Liver (tissue), 9 donors: ENCODE results near the gene CPA5. TPM values are rescaled to one million over a fixed set of nuclear protein-coding genes. Genes with fewer than 3 reads are reported as not detected.

Experiments
- DNase-seq: peaks from one replicate; pipeline ENCODE4 v3.0.0-alpha.2; 2017; ENCODE audit warnings: low spot score
- H3K27ac ChIP-seq, 2 donors: one replicate each; pipeline ENCODE4 v1.7.0; 2013; ENCODE audit warnings: inconsistent platforms in 2 of 2, low read length in 2 of 2, control low read depth in 1 of 2, low read depth in 1 of 2, mild to moderate bottlenecking in 1 of 2
- H3K27me3 ChIP-seq, 4 donors: one replicate each; pipeline versions ENCODE4 v1.6.1 to v1.7.0; 2013; ENCODE audit warnings: low read length in 3 of 4, inconsistent platforms in 1 of 4, mild to moderate bottlenecking in 1 of 4, moderate library complexity in 1 of 4; ENCODE audit not compliant: control insufficient read depth in 4 of 4, insufficient read depth in 4 of 4
- H3K36me3 ChIP-seq, 4 donors: one replicate each; pipeline versions ENCODE4 v1.6.1 to v1.7.0; 2013; ENCODE audit warnings: low read length in 3 of 4, mild to moderate bottlenecking in 3 of 4, low read depth in 1 of 4, moderate library complexity in 1 of 4; ENCODE audit not compliant: control insufficient read depth in 4 of 4, insufficient read depth in 3 of 4
- H3K4me1 ChIP-seq, 4 donors: one replicate each; pipeline versions ENCODE4 v1.6.1 to v1.7.0; 2013; ENCODE audit warnings: low read length in 3 of 4, mild to moderate bottlenecking in 3 of 4, moderate library complexity in 1 of 4; ENCODE audit not compliant: control insufficient read depth in 4 of 4, insufficient read depth in 4 of 4
- H3K4me3 ChIP-seq, 3 donors: one replicate each; pipeline versions ENCODE4 v1.6.1 to v1.7.0; 2013; ENCODE audit warnings: low read length in 3 of 3, control low read depth in 1 of 3, low read depth in 1 of 3, mild to moderate bottlenecking in 1 of 3
- H3K9ac ChIP-seq, 2 donors: one replicate each; pipeline ENCODE4 v1.7.0; 2013; ENCODE audit warnings: low read length in 2 of 2, mild to moderate bottlenecking in 2 of 2, moderate library complexity in 2 of 2, control low read depth in 1 of 2, low read depth in 1 of 2
- H3K9me3 ChIP-seq, 4 donors: one replicate each; pipeline versions ENCODE4 v1.6.1 to v1.7.0; 2013; ENCODE audit warnings: low read length in 3 of 4; ENCODE audit not compliant: control insufficient read depth in 4 of 4
- EGR1 ChIP-seq, 2 donors: IDR thresholded peaks; 2 replicates each; pipeline ENCODE4 v1.6.1; 2016 to 2018; ENCODE audit warnings: antibody characterized with exemption in 2 of 2, low read depth in 2 of 2
- FOXA1 ChIP-seq: IDR thresholded peaks from 2 replicates; pipeline ENCODE4 v1.6.1; 2016; ENCODE audit warnings: antibody characterized with exemption
- FOXA2 ChIP-seq: IDR thresholded peaks from 2 replicates; pipeline ENCODE4 v1.6.1; 2016; ENCODE audit warnings: antibody characterized with exemption
- GABPA ChIP-seq, 2 donors: IDR thresholded peaks in 1 of 2; conservative IDR thresholded peaks in 1 of 2; 2 replicates each; pipeline ENCODE4 v1.6.1; 2016; ENCODE audit warnings: antibody characterized with exemption in 2 of 2, mild to moderate bottlenecking in 1 of 2, moderate library complexity in 1 of 2
- HNF4A ChIP-seq, 2 donors: conservative IDR thresholded peaks; 2 replicates each; pipeline ENCODE4 v1.6.1; 2016; ENCODE audit warnings: antibody characterized with exemption in 2 of 2, mild to moderate bottlenecking in 2 of 2
- HNF4G ChIP-seq: IDR thresholded peaks from 2 replicates; pipeline ENCODE4 v1.6.1; 2016; ENCODE audit warnings: antibody characterized with exemption
- JUND ChIP-seq, 2 donors: IDR thresholded peaks; 2 replicates each; pipeline ENCODE4 v1.6.1; 2016; ENCODE audit warnings: antibody characterized with exemption in 2 of 2
- NR2F2 ChIP-seq: IDR thresholded peaks from 2 replicates; pipeline ENCODE4 v1.6.1; 2016; ENCODE audit warnings: antibody characterized with exemption
- RAD21 ChIP-seq, 2 donors: IDR thresholded peaks; 2 replicates each; pipeline ENCODE4 v1.6.1; 2016; ENCODE audit warnings: antibody characterized with exemption in 2 of 2, mild to moderate bottlenecking in 2 of 2
- RXRA ChIP-seq, 2 donors: IDR thresholded peaks; 2 replicates each; pipeline ENCODE4 v1.6.1; 2017 to 2018; ENCODE audit warnings: antibody characterized with exemption in 2 of 2, mild to moderate bottlenecking in 1 of 2
- SP1 ChIP-seq: IDR thresholded peaks from 2 replicates; pipeline ENCODE4 v1.6.1; 2018; ENCODE audit warnings: antibody characterized with exemption, mild to moderate bottlenecking
- TAF1 ChIP-seq: conservative IDR thresholded peaks from 2 replicates; pipeline ENCODE4 v1.6.1; 2016; ENCODE audit warnings: antibody characterized with exemption, mild to moderate bottlenecking
- YY1 ChIP-seq: IDR thresholded peaks from 2 replicates; pipeline ENCODE4 v1.6.1; 2016; ENCODE audit warnings: antibody characterized with exemption, mild to moderate bottlenecking
- WGBS: extraction: QIAGEN DNeasy Blood & Tissue Kit; methylation state at CpG from one replicate; pipeline ENCODE4 v1.1.7; 2013; 5-methylcytosine and 5-hydroxymethylcytosine counted together
- polyA plus RNA-seq, 2 donors: library from polyadenylated mRNA; stranded (reverse) in 1 of 2; unstranded in 1 of 2; fragments of 200-250 nt in 1 of 2; fragments of >200 nt in 1 of 2; fragmentation: Nextera tagmentation in 1 of 2; extraction: Ambion mirVana in 1 of 2; gene quantifications; one replicate each; pipeline versions ENCODE4 v1.2.1 to v1.2.3, GENCODE V29; 2013 to 2015
- total RNA-seq, 2 donors: library from RNA; depleted of rRNA; stranded (reverse); fragments of >200 nt; gene quantifications; one replicate each; pipeline ENCODE4 v1.2.3, GENCODE V29; 2014
- TF ChIP-seq, protein P1 (sequence below): fragments of 150-350 bp; IDR thresholded peaks from 2 replicates; pipeline ENCODE4 v1.5.1; 2017; ENCODE audit warnings: improper control_type of control experiment, low read depth, low read length; ENCODE audit not compliant: missing input control
- TF ChIP-seq, protein P2 (sequence below): IDR thresholded peaks from 2 replicates; pipeline ENCODE4 v1.6.1; 2016; ENCODE audit warnings: antibody characterized with exemption, mild to moderate bottlenecking
- TF ChIP-seq, protein P3 (sequence below): IDR thresholded peaks from 2 replicates; pipeline ENCODE4 v1.6.1; 2016; ENCODE audit warnings: antibody characterized with exemption
- TF ChIP-seq, protein P4 (sequence below): IDR thresholded peaks from 2 replicates; pipeline ENCODE4 v1.6.1; 2016; ENCODE audit warnings: antibody characterized with exemption
- TF ChIP-seq, protein P5 (sequence below): IDR thresholded peaks from 2 replicates; pipeline ENCODE4 v1.6.1; 2016; ENCODE audit warnings: antibody characterized with exemption
- donor health status: healthy.
- donor health status: healthy.
- donor health status: healthy.
- donor health status: healthy.
- donor health status: healthy.

The CPA5 gene
- total and polyA plus RNA-seq, 4 donors, result 0.33 TPM; not detected in 3

DNA sequence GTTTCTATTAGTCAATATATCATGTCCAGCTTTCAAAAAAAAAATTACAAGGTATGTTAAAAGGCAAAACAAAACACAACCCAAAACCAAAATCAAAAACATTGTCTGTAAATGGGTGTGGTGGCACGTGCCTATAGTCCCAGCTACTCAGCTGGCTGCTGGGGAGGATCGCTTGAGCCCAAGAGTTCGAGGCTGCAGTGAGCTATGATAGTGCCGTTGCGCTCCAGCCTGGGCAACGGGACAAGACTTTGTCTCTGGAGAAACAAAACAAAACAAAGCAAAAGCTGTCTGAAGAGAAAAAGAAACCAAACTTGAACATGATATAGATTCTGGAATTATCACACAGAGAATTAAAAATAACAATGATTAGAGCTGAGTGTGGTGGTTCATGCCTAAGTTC, 10.3 kb upstream of the CPA5 start:
- Histone ChIP-seq H3K4me1 (no peaks in the 10 kb centered on the region), H3K36me3 (no peaks in the 10 kb centered on the region), H3K27me3 (no peaks in the 10 kb centered on the region), H3K9ac (no peak overlapping the region), H3K27ac (no peak overlapping the region), H3K9me3 (no peaks in the 10 kb centered on the region), H3K4me3 (no peak overlapping the region)
- no peak for DNase-seq
- WGBS, result 79% methylated on average over 6 of the region's 6 CpGs
- TF ChIP-seq TAF1 (no peak), HNF4G (no peak), RAD21 (IDR thresholded peaks at IDR 0.05) (no peak), SP1 (no peak), RXRA (IDR thresholded peaks at IDR 0.05) (no peak), EGR1 (IDR thresholded peaks at IDR 0.05; ENCODE audit: low read depth in 2 of 2) (no peak), HNF4A (conservative IDR thresholded peaks at IDR 0.05) (no peak), FOXA2 (no peak), GABPA (IDR thresholded peaks at IDR 0.05 in 1 of 2, conservative IDR thresholded peaks at IDR 0.05 in 1 of 2) (no peak)
- TF ChIP-seq, protein P1, sequence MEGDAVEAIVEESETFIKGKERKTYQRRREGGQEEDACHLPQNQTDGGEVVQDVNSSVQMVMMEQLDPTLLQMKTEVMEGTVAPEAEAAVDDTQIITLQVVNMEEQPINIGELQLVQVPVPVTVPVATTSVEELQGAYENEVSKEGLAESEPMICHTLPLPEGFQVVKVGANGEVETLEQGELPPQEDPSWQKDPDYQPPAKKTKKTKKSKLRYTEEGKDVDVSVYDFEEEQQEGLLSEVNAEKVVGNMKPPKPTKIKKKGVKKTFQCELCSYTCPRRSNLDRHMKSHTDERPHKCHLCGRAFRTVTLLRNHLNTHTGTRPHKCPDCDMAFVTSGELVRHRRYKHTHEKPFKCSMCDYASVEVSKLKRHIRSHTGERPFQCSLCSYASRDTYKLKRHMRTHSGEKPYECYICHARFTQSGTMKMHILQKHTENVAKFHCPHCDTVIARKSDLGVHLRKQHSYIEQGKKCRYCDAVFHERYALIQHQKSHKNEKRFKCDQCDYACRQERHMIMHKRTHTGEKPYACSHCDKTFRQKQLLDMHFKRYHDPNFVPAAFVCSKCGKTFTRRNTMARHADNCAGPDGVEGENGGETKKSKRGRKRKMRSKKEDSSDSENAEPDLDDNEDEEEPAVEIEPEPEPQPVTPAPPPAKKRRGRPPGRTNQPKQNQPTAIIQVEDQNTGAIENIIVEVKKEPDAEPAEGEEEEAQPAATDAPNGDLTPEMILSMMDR, result no peak
- TF ChIP-seq, protein P2, sequence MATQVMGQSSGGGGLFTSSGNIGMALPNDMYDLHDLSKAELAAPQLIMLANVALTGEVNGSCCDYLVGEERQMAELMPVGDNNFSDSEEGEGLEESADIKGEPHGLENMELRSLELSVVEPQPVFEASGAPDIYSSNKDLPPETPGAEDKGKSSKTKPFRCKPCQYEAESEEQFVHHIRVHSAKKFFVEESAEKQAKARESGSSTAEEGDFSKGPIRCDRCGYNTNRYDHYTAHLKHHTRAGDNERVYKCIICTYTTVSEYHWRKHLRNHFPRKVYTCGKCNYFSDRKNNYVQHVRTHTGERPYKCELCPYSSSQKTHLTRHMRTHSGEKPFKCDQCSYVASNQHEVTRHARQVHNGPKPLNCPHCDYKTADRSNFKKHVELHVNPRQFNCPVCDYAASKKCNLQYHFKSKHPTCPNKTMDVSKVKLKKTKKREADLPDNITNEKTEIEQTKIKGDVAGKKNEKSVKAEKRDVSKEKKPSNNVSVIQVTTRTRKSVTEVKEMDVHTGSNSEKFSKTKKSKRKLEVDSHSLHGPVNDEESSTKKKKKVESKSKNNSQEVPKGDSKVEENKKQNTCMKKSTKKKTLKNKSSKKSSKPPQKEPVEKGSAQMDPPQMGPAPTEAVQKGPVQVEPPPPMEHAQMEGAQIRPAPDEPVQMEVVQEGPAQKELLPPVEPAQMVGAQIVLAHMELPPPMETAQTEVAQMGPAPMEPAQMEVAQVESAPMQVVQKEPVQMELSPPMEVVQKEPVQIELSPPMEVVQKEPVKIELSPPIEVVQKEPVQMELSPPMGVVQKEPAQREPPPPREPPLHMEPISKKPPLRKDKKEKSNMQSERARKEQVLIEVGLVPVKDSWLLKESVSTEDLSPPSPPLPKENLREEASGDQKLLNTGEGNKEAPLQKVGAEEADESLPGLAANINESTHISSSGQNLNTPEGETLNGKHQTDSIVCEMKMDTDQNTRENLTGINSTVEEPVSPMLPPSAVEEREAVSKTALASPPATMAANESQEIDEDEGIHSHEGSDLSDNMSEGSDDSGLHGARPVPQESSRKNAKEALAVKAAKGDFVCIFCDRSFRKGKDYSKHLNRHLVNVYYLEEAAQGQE, result no peak

DNA sequence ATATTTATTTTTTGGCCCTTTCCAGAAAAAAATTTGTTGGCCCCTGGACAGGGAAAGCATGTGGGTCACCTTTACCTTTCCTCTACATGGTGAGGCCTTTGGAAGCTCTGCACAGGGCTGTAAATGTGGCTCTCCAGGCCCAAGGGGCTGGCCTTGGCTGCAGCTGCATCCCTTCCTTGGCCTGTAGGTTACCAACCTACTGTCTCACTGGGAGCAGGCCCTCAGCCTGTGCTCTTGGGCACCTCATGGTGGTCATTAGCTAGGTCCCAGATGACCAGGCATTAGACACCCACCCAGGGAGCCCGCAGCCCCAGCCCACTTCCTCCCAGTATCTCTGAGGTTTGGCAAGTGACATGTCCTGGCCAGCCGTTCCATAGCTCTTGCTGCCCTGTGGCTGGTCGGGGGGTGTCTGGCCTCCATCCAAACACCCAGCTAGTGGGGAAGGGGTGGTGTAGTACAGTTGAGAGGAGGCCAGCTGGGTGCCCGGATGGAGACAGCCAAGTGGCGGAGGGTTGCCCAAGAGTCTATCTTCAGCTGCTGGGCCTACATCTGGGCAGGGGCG, 7.1 kb upstream of the CPA5 start:
- Histone ChIP-seq H3K9me3 (no peaks in the 10 kb centered on the region), H3K36me3 (no peaks in the 10 kb centered on the region), H3K27ac (no peak overlapping the region), H3K4me1 (no peaks in the 10 kb centered on the region), H3K9ac (no peak overlapping the region), H3K27me3 (no peaks in the 10 kb centered on the region), H3K4me3 (no peak overlapping the region)
- DNase-seq, result no peak
- TF ChIP-seq, protein P3, sequence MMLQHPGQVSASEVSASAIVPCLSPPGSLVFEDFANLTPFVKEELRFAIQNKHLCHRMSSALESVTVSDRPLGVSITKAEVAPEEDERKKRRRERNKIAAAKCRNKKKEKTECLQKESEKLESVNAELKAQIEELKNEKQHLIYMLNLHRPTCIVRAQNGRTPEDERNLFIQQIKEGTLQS, result no peak
- TF ChIP-seq JUND (IDR thresholded peaks at IDR 0.05), result no peak
- no peak for TF ChIP-seq HNF4G
- no peak for TF ChIP-seq RAD21 (IDR thresholded peaks at IDR 0.05)
- TF ChIP-seq RXRA (IDR thresholded peaks at IDR 0.05), result no peak
- TF ChIP-seq, protein P1, result no peak
- TF ChIP-seq FOXA2, result no peak
- TF ChIP-seq, protein P4, sequence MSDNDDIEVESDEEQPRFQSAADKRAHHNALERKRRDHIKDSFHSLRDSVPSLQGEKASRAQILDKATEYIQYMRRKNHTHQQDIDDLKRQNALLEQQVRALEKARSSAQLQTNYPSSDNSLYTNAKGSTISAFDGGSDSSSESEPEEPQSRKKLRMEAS, result no peak
- TF ChIP-seq YY1, result no peak
- no peak for TF ChIP-seq NR2F2
- TF ChIP-seq GABPA (IDR thresholded peaks at IDR 0.05 in 1 of 2, conservative IDR thresholded peaks at IDR 0.05 in 1 of 2), result no peak
- TF ChIP-seq, protein P2, result no peak
- no peak for TF ChIP-seq FOXA1
- TF ChIP-seq, protein P5, sequence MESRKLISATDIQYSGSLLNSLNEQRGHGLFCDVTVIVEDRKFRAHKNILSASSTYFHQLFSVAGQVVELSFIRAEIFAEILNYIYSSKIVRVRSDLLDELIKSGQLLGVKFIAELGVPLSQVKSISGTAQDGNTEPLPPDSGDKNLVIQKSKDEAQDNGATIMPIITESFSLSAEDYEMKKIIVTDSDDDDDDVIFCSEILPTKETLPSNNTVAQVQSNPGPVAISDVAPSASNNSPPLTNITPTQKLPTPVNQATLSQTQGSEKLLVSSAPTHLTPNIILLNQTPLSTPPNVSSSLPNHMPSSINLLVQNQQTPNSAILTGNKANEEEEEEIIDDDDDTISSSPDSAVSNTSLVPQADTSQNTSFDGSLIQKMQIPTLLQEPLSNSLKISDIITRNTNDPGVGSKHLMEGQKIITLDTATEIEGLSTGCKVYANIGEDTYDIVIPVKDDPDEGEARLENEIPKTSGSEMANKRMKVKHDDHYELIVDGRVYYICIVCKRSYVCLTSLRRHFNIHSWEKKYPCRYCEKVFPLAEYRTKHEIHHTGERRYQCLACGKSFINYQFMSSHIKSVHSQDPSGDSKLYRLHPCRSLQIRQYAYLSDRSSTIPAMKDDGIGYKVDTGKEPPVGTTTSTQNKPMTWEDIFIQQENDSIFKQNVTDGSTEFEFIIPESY, result no peak
- TF ChIP-seq EGR1 (IDR thresholded peaks at IDR 0.05; ENCODE audit: low read depth in 2 of 2), result no peak
- no peak for TF ChIP-seq TAF1
- 79% methylated on average over 6 of the region's 6 CpGs for WGBS
